H54 (cell line): ENCODE results near the gene GOLGA2.

Experiments used
- DNase-seq: peaks from one replicate; pipeline ENCODE4 v3.0.0; 2011; ENCODE audit warnings: low spot score, mixed read lengths; ENCODE audit not compliant: insufficient read length
- FAIRE-seq: peaks from 3 replicates; lab custom pipeline; 2011; peaks lifted over from hg19 to GRCh38; lab: Jason Lieb, UNC
- POLR2A ChIP-seq: IDR thresholded peaks from 2 replicates; pipeline ENCODE4 v1.6.1; 2011; ENCODE audit warnings: low read depth, mild to moderate bottlenecking, low read length

GOLGA2 gene

GRCh38 chr9:128276574-128277270, 915 bp upstream of the GOLGA2 start:
- TF ChIP-seq POLR2A: peak; percentile 4; the same call in 1 of the 2 replicates
- FAIRE-seq: no peak
- DNase-seq: peak; percentile 90

- DNase-seq (peak; percentile 100), FAIRE-seq (peak; percentile 89)
- TF ChIP-seq POLR2A: peak; percentile 97
These were observed 284 bp upstream of the GOLGA2 start, which contains the start of gene SWI5 for GRCh38 chr9:128276008-128276573. TSS of gene SWI5 (plus strand) at chr9:128276276.

GRCh38 chr9:128274245-128274644, 1.6 kb downstream of the GOLGA2 start:
- FAIRE-seq (no peak), DNase-seq (no peak)
- TF ChIP-seq POLR2A: no peak

GRCh38 chr9:128271512-128271911, 4.3 kb downstream of the GOLGA2 start:
- DNase-seq: no peak
- TF ChIP-seq POLR2A: no peak
- no peak for FAIRE-seq

- no peak for DNase-seq
- FAIRE-seq: no peak
- no peak for TF ChIP-seq POLR2A
These were observed 4.7 kb downstream of the GOLGA2 start for GRCh38 chr9:128271112-128271511.

GRCh38 chr9:128266868-128267590, 8.8 kb downstream of the GOLGA2 start:
- peak; percentile 7; the same call in 1 of the 2 replicates for TF ChIP-seq POLR2A
- FAIRE-seq (no peak), DNase-seq (no peak)

DNA sequence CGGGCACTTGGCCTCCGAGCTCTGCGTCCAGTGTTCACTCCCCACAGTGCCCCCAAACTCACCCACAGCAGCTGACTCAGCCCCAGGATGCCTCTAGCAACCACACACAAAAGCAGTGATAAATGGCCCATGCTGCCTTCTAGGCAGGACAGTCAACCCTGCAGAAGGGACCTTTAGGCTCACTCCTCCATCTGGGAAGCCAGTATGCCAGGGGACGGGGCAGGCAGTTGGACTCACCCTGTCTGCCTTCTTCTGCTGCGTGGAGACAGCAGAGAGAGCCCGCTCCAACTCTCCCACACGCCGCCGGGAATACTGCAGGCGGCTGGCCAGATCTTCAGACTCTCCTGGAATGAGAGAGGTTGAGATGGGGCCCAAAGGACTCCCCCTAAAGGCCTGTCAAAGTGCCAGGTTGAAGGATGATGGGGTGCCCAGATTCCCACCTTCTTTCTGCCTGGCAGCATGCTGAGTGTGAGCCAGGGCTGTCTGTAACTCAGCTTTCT, 10.4 kb downstream of the GOLGA2 start:
- FAIRE-seq (no peak), DNase-seq (no peak)
- no peak for TF ChIP-seq POLR2A

DNA sequence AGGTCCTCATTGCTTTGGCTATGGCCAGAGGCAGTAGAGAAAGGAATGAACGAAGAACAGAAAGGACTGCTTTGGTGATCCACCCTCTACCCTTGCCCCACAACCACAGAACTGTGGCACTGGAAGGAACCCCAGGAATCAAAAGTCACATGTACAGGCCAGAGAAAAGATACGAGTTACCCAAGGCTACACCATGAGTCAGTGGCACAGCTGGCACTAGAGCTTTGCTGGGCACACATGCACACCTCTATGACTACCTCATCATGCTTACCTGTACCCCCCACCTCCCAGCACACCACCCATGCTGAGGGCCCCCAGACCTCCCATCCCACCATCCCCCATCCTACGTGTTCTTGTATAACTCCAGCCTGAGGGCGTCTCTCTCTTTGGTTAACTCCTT, 13.1 kb downstream of the GOLGA2 start:
- no peak for FAIRE-seq
- no peak for DNase-seq
- no peak for TF ChIP-seq POLR2A

- DNase-seq (no peak), FAIRE-seq (no peak)
- no peak for TF ChIP-seq POLR2A
These were observed 15.5 kb downstream of the GOLGA2 start for GRCh38 chr9:128260340-128260739.

- FAIRE-seq (no peak), DNase-seq (no peak)
- no peak for TF ChIP-seq POLR2A
These were observed 16.7 kb downstream of the GOLGA2 start for GRCh38 chr9:128259156-128259555.

DNA sequence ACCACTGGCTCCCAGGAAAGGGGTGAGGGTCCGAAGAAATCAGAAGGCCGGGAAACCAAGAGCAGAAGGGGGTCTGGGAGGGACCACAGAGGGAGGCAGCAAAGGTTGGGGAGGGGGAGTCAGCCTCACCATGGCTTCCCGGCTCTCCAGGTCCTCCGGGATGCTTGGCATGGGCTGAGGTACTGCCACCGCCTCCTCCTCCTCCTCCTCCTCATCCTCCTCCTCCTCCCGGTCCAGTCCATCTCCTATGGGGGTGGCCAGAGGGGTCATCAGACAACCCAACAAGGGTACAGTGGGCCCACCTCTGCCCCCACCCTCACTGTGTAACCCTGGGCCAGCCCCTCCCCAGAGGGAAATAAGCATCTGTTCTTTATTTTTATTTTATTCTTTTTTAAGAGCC, 17.5 kb downstream of the GOLGA2 start:
- no peak for FAIRE-seq

GRCh38 chr9:128257907-128258306, 17.9 kb downstream of the GOLGA2 start:
- DNase-seq: no peak
- TF ChIP-seq POLR2A: no peak
- no peak for FAIRE-seq

More for the DNA sequence above, 17.5 kb downstream of the GOLGA2 start:
- no peak for DNase-seq
- no peak for TF ChIP-seq POLR2A

GRCh38 chr9:128257086-128257825, 18.6 kb downstream of the GOLGA2 start:
- DNase-seq: no peak
- no peak for TF ChIP-seq POLR2A
- no peak for FAIRE-seq
